ENCODE measurements around the gene OGT.
"Not testable (repeated sequence)": the region's sequence is repeated elsewhere in the genome, so short reads cannot be mapped to it uniquely, and the experiment has no call there.

OGT gene

DNA sequence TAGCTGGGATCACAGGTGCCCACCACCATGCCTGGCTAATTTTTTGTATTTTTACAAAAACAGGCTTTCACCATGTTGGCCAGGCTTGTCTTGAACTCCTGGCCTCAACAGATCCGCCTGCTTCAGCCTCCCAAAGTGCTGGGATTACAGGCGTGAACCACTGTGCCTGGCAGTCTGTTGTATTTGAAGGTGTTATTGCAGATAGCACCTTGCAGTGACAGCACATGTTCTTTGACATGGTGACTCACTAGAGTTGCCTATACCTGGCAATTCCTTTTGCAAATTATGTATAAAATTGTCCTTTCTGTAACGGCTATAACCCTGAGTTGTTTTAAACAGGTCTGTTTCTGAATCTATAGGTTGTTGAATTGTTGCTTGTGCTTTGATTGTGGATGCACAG lies 7.9 kb downstream of the OGT start:
- no peak for DNase-seq (ENCODE audit: low read depth in 2 of 2)

DNA sequence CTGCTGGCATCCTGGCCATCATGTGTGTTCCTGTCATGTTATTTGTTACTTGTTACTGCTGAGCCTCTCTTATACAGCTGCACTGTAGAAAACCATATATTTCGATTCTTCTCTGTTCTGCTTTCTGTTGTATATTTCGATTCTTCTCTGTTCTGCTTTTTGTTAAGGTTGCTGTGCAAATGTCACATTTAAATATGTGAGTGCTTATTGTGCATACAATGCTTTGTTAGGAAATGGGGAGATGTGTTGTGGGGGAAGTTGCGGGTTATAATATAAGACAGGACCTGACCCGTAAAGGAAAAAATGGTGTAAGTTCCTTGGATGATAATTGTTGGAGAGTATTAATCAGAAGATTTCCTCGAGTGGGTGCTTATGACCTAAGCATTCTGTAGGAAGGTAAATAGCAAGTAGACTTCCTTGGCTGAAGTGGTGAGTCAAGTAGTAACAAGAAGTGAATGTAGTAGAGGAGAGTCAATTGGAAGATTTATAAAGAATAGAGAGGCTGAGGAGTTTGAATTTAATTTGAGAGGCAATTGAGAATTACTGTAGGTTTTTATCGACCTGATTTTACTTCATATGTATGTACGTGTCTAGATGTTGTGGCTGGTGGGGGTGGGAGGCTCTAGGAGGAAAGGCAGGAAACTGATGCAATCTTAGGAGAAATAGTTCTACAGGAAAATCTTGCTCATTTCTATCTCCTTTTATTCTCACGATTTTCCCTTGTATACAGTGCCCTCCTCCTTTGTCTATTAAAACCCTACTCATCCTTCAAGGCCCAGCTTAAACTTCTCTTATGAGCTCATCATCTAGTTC lies 8.5 kb downstream of the OGT start:
- DNase-seq (ENCODE audit: low read depth in 2 of 2) = no peak

GRCh38 chrX:71542411-71542810 lies 9.5 kb downstream of the OGT start:
- no peak for DNase-seq (ENCODE audit: low read depth in 2 of 2)

DNA sequence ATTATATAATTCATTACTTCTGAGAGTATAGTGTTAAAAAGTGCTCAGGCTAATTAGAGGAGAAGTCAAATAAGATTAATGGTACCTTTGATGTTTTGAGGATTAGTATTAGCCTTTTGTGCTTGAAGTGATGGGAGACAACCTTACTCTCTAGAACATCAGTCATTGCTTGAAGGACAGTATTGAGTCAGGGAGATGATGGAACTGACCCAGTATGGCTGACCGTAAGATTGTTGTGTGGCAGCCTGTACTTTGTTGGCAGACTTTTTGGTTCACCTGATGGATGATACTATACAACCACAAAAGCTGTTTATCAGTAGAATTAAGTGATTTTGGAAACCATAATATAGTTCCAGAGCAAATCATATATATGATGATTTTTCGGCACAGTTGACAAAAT lies 9.9 kb downstream of the OGT start:
- no peak for DNase-seq (ENCODE audit: low read depth in 2 of 2)

GRCh38 chrX:71543316-71543715 lies 10.4 kb downstream of the OGT start:
- no peak for DNase-seq (ENCODE audit: low read depth in 2 of 2)

- DNase-seq (ENCODE audit: low read depth in 2 of 2) = no peak
These were observed 12.5 kb downstream of the OGT start for GRCh38 chrX:71545364-71545763.

DNA sequence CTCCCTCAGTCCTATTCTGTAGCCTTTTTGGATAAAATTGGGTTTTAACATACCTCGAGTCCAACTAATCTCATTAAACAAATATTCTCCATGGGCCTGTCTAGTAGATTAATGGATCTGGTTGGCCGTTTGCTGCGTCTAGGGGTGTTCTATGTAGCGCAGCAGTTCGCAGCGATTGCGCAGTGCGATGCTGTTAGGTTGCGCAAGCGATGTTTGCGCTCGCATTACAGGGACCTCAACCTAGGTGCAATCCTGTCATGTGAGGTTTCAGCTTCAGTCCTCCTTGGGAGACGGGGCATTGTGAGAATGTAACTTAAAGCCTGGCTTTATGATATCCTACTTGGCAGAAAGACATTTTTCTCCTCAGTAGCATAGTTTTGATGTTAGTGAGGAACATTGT lies 14.0 kb downstream of the OGT start:
- no peak for DNase-seq (ENCODE audit: low read depth in 2 of 2)

DNA sequence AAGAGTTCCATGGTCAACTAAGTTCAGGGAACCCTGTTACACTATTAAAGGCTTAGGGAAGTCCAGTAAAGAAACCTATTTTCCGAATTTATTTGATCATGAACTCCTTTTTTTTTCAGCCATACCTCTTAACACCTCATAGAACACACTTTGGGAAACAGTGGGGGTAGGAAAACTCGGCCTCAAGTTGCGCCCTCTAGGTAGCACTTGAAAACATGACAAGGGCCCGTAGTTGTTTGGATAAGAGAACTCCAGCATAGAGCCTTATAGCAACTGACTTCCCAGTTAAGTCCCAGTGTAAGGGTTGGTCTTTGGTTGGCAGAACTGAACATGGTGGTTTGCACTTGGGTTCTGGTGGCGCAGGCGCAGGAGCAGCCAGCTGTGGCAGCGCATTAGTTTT lies 14.4 kb downstream of the OGT start:
- DNase-seq (ENCODE audit: low read depth in 2 of 2) = no peak

DNA sequence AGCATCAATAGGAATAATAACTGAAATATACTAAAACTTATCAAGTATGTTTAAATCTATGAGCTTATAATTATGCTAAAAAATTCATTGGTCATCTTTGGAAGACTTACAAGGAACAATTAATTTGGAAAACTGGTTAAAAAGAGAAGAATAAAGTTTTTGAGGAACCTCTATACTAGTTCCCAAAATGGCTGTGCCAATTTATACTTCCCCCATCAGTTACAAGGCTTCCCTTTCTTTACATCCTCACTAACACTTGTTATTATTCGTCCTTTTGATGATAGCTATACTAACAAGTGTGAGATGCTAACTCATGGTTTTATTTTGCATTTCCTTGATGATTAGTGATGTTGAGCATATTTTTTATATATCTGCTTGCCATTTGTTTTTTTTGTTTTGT lies 17.1 kb downstream of the OGT start:
- no peak for DNase-seq (ENCODE audit: low read depth in 2 of 2)

GRCh38 chrX:71550578-71550977 lies 17.7 kb downstream of the OGT start:
- no peak for DNase-seq (ENCODE audit: low read depth in 2 of 2)

DNA sequence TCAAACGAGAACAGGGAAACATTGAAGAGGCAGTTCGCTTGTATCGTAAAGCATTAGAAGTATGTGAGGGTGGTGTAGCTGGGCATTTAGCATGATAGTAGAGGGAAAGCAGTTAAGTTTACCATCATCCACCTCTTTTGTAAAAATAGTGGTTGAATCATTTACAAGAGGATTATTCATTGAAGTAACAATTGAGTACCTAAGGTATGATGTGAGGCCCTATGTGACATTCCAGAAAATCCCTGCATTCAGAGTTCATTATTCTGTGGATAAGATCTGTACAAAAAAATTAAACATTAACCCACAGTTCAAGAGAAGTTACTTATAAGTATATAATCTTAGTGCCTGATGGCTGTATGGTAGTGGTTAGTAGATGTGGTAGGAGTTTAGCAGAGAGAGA lies 23.1 kb downstream of the OGT start:
- DNase-seq (ENCODE audit: low read depth in 2 of 2) = no peak

GRCh38 chrX:71558920-71559319 lies 26.0 kb downstream of the OGT start:
- DNase-seq (ENCODE audit: low read depth in 2 of 2) = no peak

DNA sequence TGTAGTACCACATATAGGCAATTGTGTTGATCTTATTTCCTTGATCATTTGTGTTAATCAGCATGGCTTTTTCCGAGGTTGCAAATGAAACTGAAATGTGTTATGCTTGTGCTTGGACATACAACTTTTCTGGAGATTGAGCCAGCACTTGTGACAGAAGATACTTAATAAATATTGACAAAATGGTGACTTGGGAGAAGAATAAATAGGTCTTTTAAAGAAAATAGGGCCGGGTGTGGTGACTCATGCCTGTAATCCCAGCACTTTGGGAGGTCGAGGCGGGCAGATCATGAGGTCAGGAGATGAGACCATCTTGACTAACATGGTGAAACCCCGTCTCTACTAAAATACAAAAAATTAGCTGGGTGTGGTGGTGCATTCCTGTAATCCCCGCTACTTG lies 26.9 kb downstream of the OGT start:
- DNase-seq (ENCODE audit: low read depth in 2 of 2) = not testable (repeated sequence)

- no peak for DNase-seq (ENCODE audit: low read depth in 2 of 2)
These were observed 31.0 kb downstream of the OGT start for GRCh38 chrX:71563921-71564320.

DNA sequence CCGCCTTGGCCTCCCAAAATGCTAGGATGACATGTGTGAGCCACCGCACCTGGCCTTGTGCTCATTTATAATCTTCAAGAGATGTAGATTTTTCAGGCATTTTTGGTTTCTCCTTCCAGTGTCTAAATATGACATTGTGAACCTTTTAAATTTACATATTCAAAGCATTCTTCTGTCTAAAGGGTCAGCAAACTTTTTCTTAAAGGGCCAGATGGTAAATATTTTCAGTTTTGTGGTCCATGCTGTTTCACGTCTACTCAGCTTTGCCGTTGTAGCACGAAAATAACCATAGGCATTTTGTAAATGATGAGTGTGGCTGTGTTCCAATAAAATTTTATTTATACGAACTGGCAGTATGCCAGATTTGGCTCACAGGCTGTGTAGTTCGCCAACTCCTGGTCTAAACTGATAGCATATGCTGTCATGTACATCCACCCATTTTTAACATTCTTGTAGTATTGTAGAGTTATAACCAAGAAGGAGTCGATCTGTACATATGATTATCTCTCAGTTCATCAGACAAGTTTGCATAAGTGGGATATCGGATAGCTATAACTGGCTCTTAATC lies 32.7 kb downstream of the OGT start:
- DNase-seq (ENCODE audit: low read depth in 2 of 2) = no peak

GRCh38 chrX:71571390-71571789 lies 38.5 kb downstream of the OGT start:
- DNase-seq (ENCODE audit: low read depth in 2 of 2) = not testable (repeated sequence)

- DNase-seq (ENCODE audit: low read depth in 2 of 2) = no peak
These were observed 40.7 kb downstream of the OGT start for GRCh38 chrX:71573590-71573989.

DNA sequence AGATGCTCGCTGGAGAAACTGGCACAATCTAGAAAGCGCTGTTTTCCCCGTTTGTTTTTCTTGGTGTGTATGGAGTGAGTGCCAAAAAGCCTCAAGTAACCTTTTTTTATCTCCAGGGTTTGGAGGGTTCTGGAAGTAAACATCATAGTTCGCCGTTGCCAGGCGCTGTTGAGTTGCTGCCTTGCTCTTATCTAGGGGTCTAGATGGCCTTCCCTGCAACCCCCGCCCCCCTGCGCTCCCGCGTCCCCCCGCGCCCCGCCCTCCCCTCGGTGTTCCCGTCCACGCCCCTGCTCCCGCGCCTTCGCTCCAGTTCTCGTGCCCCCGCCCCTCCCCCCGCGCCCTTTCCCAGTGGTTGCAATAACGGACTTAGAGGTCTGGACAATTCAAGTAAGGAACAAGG lies 44.8 kb downstream of the OGT start:
- DNase-seq (ENCODE audit: low read depth in 2 of 2) = no peak

- no peak for DNase-seq (ENCODE audit: low read depth in 2 of 2)
These were observed 45.6 kb downstream of the OGT start, which contains the start of gene GCNA for GRCh38 chrX:71578253-71579135. GCNA (plus strand) TSS chrX:71578437; CDS start chrX:71580822, 2,385 bp downstream.

GRCh38 chrX:71579136-71579989 lies 46.5 kb downstream of the OGT start:
- DNase-seq (ENCODE audit: low read depth in 2 of 2) = no peak

GRCh38 chrX:71579990-71580380 lies 47.1 kb downstream of the OGT start:
- DNase-seq (ENCODE audit: low read depth in 2 of 2) = no peak

DNA sequence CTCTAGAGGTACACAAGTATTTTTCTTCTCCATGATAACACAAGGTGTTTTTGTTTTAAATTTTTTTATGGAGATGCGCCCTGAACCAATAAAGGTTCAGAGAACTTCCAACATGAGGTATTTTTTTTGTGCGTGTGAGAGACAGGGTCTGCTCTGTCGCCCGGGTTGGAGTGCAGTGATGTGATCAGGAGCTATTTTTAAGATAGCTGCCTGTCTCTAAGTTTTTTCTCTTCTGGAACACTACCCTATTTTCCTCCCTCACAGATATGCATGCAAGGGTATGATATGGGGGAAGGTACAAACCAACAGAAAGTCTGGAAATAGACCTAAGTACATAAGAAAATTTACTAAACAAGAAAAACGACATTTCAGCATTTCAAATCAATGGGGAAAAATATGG lies 48.3 kb downstream of the OGT start:
- DNase-seq (ENCODE audit: low read depth in 2 of 2) = no peak
